H9 (cell line): ENCODE data around the gene TMEM225. TPM values are rescaled to one million over a fixed set of nuclear protein-coding genes. Genes with fewer than 3 reads are reported as not detected.
A peak's percentile ranks its signal among the peaks of the same experiment; 100 is the strongest.

ENCODE experiments used
- DNase-seq: peaks from one replicate; pipeline ENCODE4 v3.0.0-alpha.2; 2017
- H2AFZ ChIP-seq: one replicate; pipeline ENCODE4 v1.6.1; 2013; ENCODE audit warnings: mild to moderate bottlenecking, low read length, control low read depth, moderate library complexity
- H2AK5ac ChIP-seq: 2 replicates; pipeline ENCODE4 v1.6.1; 2013; ENCODE audit warnings: low read length, control low read depth, mixed read lengths; ENCODE audit not compliant: insufficient read length
- H2BK120ac ChIP-seq: one replicate; pipeline ENCODE4 v1.6.1; 2013; ENCODE audit warnings: low read depth, mild to moderate bottlenecking, low read length, control low read depth, inconsistent platforms; ENCODE audit not compliant: poor library complexity, severe bottlenecking
- H2BK12ac ChIP-seq: 2 replicates; pipeline ENCODE4 v1.6.1; 2013; ENCODE audit warnings: low read length, control low read depth, mixed read lengths, low read depth; ENCODE audit not compliant: insufficient read length
- H2BK15ac ChIP-seq: 2 replicates; pipeline ENCODE4 v1.6.1; 2013; ENCODE audit warnings: low read depth, low read length, control low read depth
- H2BK20ac ChIP-seq: one replicate; pipeline ENCODE4 v1.6.1; 2013; ENCODE audit warnings: low read depth, mild to moderate bottlenecking, low read length, control low read depth, inconsistent platforms; ENCODE audit not compliant: poor library complexity, severe bottlenecking
- H2BK5ac ChIP-seq: 2 replicates; pipeline ENCODE4 v1.6.1; 2013; ENCODE audit warnings: low read length, control low read depth, mixed read lengths; ENCODE audit not compliant: insufficient read length
- H3K14ac ChIP-seq: 2 replicates; pipeline ENCODE4 v1.6.1; 2013; ENCODE audit warnings: low read length, control low read depth; ENCODE audit not compliant: insufficient read depth
- H3K18ac ChIP-seq: 2 replicates; pipeline ENCODE4 v1.6.1; 2013; ENCODE audit warnings: low read depth, mild to moderate bottlenecking, mixed read lengths, low read length, control low read depth; ENCODE audit not compliant: insufficient read length
- H3K23ac ChIP-seq: 2 replicates; pipeline ENCODE4 v1.6.1; 2013; ENCODE audit warnings: low read length, control low read depth, mixed read lengths, low read depth; ENCODE audit not compliant: insufficient read length
- H3K23me2 ChIP-seq: 2 replicates; pipeline ENCODE4 v1.6.1; 2013; ENCODE audit warnings: low read depth, mild to moderate bottlenecking, mixed read lengths, low read length, control low read depth; ENCODE audit not compliant: insufficient read length, poor library complexity, severe bottlenecking
- H3K27ac ChIP-seq: 2 replicates; pipeline ENCODE4 v1.5.1; 2013; ENCODE audit warnings: low read length, control low read depth, mixed read lengths, low read depth; ENCODE audit not compliant: insufficient read length
- H3K27me3 ChIP-seq: 2 replicates; pipeline ENCODE4 v1.6.1; 2013; ENCODE audit warnings: low read length, control low read depth, inconsistent platforms; ENCODE audit not compliant: insufficient read depth
- H3K4ac ChIP-seq: 2 replicates; pipeline ENCODE4 v1.6.1; 2013; ENCODE audit warnings: low read depth, mild to moderate bottlenecking, control low read depth, inconsistent platforms, low read length, moderate library complexity
- H3K4me1 ChIP-seq: 2 replicates; pipeline ENCODE4 v1.6.1; 2013; ENCODE audit warnings: low read length, control low read depth, inconsistent platforms; ENCODE audit not compliant: insufficient read depth
- H3K4me2 ChIP-seq: 2 replicates; pipeline ENCODE4 v1.6.1; 2013; ENCODE audit warnings: low read length, control low read depth, mixed read lengths; ENCODE audit not compliant: insufficient read length, insufficient read depth
- H3K56ac ChIP-seq: 2 replicates; pipeline ENCODE4 v1.6.1; 2013; ENCODE audit warnings: low read depth, mild to moderate bottlenecking, mixed read lengths, low read length, control low read depth; ENCODE audit not compliant: insufficient read length
- H3K79me1 ChIP-seq: 2 replicates; pipeline ENCODE4 v1.6.1; 2013; ENCODE audit warnings: low read depth, mild to moderate bottlenecking, moderate library complexity, low read length, control low read depth, inconsistent platforms; ENCODE audit not compliant: insufficient read depth, poor library complexity, severe bottlenecking
- H3K79me2 ChIP-seq: 2 replicates; pipeline ENCODE4 v1.6.1; 2013; ENCODE audit warnings: low read length, control low read depth, inconsistent platforms; ENCODE audit not compliant: insufficient read depth
- H3K9ac ChIP-seq: 2 replicates; pipeline ENCODE4 v1.6.1; 2013; ENCODE audit warnings: low read length, control low read depth, mixed read lengths; ENCODE audit not compliant: insufficient read length; ENCODE audit errors: extremely low read depth
- H3K9me3 ChIP-seq: one replicate; pipeline ENCODE4 v1.6.1; 2013; ENCODE audit warnings: low read depth, low read length, inconsistent platforms; ENCODE audit not compliant: control insufficient read depth
- H3T11ph ChIP-seq: one replicate; pipeline ENCODE4 v1.6.1; 2013; ENCODE audit warnings: mild to moderate bottlenecking, low read length, control low read depth, inconsistent platforms
- H4K20me1 ChIP-seq: one replicate; pipeline ENCODE4 v1.6.1; 2013; ENCODE audit not compliant: control insufficient read depth, insufficient read length, insufficient read depth
- H4K5ac ChIP-seq: 2 replicates; pipeline ENCODE4 v1.6.1; 2013; ENCODE audit warnings: low read depth, mild to moderate bottlenecking, mixed read lengths, low read length, control low read depth; ENCODE audit not compliant: insufficient read length
- H4K8ac ChIP-seq: replicated peaks from 2 replicates; pipeline ENCODE4 v1.6.1; 2013; ENCODE audit warnings: low read length, control low read depth, mixed read lengths, low read depth; ENCODE audit not compliant: insufficient read length
- H4K91ac ChIP-seq: 2 replicates; pipeline ENCODE4 v1.6.1; 2013; ENCODE audit warnings: low read depth, mild to moderate bottlenecking, moderate library complexity, mixed read lengths, low read length, control low read depth; ENCODE audit not compliant: insufficient read length
- H3K27ac Mint-ChIP-seq, 3 experiments: 2 replicates in 2 of 3; 3 replicates in 1 of 3; pipeline ENCODE4 v1.8.0; 2020 to 2021; ENCODE audit warnings: mixed read lengths in 3 of 3, mild to moderate bottlenecking in 1 of 3, moderate library complexity in 1 of 3
- H3K27me3 Mint-ChIP-seq: 2 replicates; pipeline ENCODE4 v1.8.0; 2021; ENCODE audit warnings: low read depth, mild to moderate bottlenecking, moderate library complexity, mixed read lengths
- H3K36me3 Mint-ChIP-seq, 3 experiments: 2 replicates in 2 of 3; 3 replicates in 1 of 3; pipeline ENCODE4 v1.8.0; 2020 to 2021; ENCODE audit warnings: low read depth in 3 of 3, mixed read lengths in 3 of 3; ENCODE audit not compliant: insufficient read depth in 1 of 3
- H3K4me1 Mint-ChIP-seq, 2 experiments: 2 replicates each; pipeline ENCODE4 v1.8.0; 2020; ENCODE audit warnings: mixed read lengths in 2 of 2
- H3K4me3 Mint-ChIP-seq, 2 experiments: 2 replicates in 1 of 2; 3 replicates in 1 of 2; pipeline ENCODE4 v1.8.0; 2020 to 2021; ENCODE audit warnings: mild to moderate bottlenecking in 2 of 2, mixed read lengths in 2 of 2, moderate library complexity in 1 of 2
- H3K9me3 Mint-ChIP-seq, 2 experiments: 2 replicates in 1 of 2; 3 replicates in 1 of 2; pipeline ENCODE4 v1.8.0; 2020; ENCODE audit warnings: mild to moderate bottlenecking in 2 of 2, mixed read lengths in 2 of 2, moderate library complexity in 1 of 2
- CTCF ChIP-seq: fragments of 200-600 bp; sonication (generic); conservative IDR thresholded peaks from 3 replicates; pipeline ENCODE4 v1.8.0; 2021; ENCODE audit warnings: antibody characterized with exemption, mild to moderate bottlenecking
- WGBS: extraction: QIAGEN DNeasy Blood & Tissue Kit; methylation state at CpG from one replicate; pipeline ENCODE4 v1.1.7; 2013; ENCODE audit warnings: missing lambda C conversion rate, low lambda C conversion rate, mixed read lengths; ENCODE audit not compliant: insufficient read length; ENCODE audit errors: extremely low coverage; 5-methylcytosine and 5-hydroxymethylcytosine counted together
- total RNA-seq: library from RNA; stranded (reverse); gene quantifications from 2 replicates; pipeline ENCODE4 v1.2.1, GENCODE V29; 2021

Gene TMEM225
- total RNA-seq, 1 experiment from 2014 or later: not detected

GRCh38 chr11:123853038-123853437 is 32.4 kb downstream of the TMEM225 start:
- no peak for TF ChIP-seq CTCF
- no CpG with 5 or more reads among the region's 2 CpGs for WGBS

More at GRCh38 chr11:123853038-123853437, 32.4 kb downstream of the TMEM225 start:
- H3K79me2 ChIP-seq: no peaks in the 10 kb centered on the region
- H3K56ac ChIP-seq: no peak overlapping the region
- no peak overlapping the region for H3K4me2 ChIP-seq
- no peak overlapping the region for H4K91ac ChIP-seq
- H4K20me1 ChIP-seq: no peaks in the 10 kb centered on the region
- H3K9ac ChIP-seq: no peak overlapping the region
- Mint-ChIP-seq H3K9me3 (peaks cover 29 to 36% of the 10 kb centered on the region in 2 experiments), H3K27me3 (peaks cover 3% of the 10 kb centered on the region), H3K4me1 (peaks cover 11 to 15% of the 10 kb centered on the region in 2 experiments), H3K36me3 (peaks cover 24 to 42% (median 27%) of the 10 kb centered on the region in 3 experiments), H3K4me3 (no peak overlapping the region), H3K27ac (no peak overlapping the region)
- H3K79me1 ChIP-seq: no peaks in the 10 kb centered on the region
- no peak overlapping the region for H3K23ac ChIP-seq
- no peaks in the 10 kb centered on the region; the same call in 1 of the 2 replicates for H3K4me1 ChIP-seq
- no peak overlapping the region for H2BK12ac ChIP-seq
- no peak overlapping the region for H2BK5ac ChIP-seq
- no peak overlapping the region for H2BK15ac ChIP-seq
- H3K18ac ChIP-seq: no peak overlapping the region
- no peaks in the 10 kb centered on the region for H3K23me2 ChIP-seq
- no peak overlapping the region for H2BK120ac ChIP-seq
- no peak overlapping the region for H3K14ac ChIP-seq
- H4K5ac ChIP-seq: no peak overlapping the region
- peak; percentile 43 for DNase-seq
- no peak overlapping the region for H3K27ac ChIP-seq
- H3K9me3 ChIP-seq: no peaks in the 10 kb centered on the region
- H3K4ac ChIP-seq: no peak overlapping the region
- H3K27me3 ChIP-seq: no peaks in the 10 kb centered on the region
- no peak overlapping the region for H2AK5ac ChIP-seq
- no peak overlapping the region for H2AFZ ChIP-seq
- no peak overlapping the region for H3T11ph ChIP-seq
- H4K8ac ChIP-seq: no peak overlapping the region
- H2BK20ac ChIP-seq: no peak overlapping the region
